Lower lobe of right lung (tissue), 2 donors: ENCODE results near the gene COPS3. TPM values are rescaled to one million over a fixed set of nuclear protein-coding genes. Genes with fewer than 3 reads are reported as not detected.
A peak's percentile ranks its signal among the peaks of the same experiment; 100 is the strongest.

Experiments used
- ATAC-seq, 2 donors: fragments of 200-7000 bp; cut with Tn5 transposase; one replicate each; pipeline ENCODE4 v1.9.1; 2020 to 2022; ENCODE audit warnings: mild to moderate bottlenecking in 2 of 2, moderate library complexity in 2 of 2
- DNase-seq: peaks from one replicate; pipeline ENCODE4 v3.0.0-alpha.2; 2020
- H3K27ac ChIP-seq: fragments of 200-600 bp; one replicate; pipeline ENCODE4 v1.8.0; 2022
- H3K27me3 ChIP-seq: fragments of 200-600 bp; one replicate; pipeline ENCODE4 v1.8.0; 2022; ENCODE audit warnings: low read depth
- H3K36me3 ChIP-seq: fragments of 200-600 bp; one replicate; pipeline ENCODE4 v1.8.0; 2022; ENCODE audit warnings: mild to moderate bottlenecking
- H3K4me1 ChIP-seq: fragments of 200-600 bp; one replicate; pipeline ENCODE4 v1.8.0; 2022
- H3K4me3 ChIP-seq: fragments of 200-600 bp; one replicate; pipeline ENCODE4 v1.8.0; 2022; ENCODE audit warnings: mild to moderate bottlenecking
- H3K9me3 ChIP-seq: fragments of 200-600 bp; one replicate; pipeline ENCODE4 v1.8.0; 2022
- CTCF ChIP-seq: fragments of 200-600 bp; IDR thresholded peaks from one replicate; pipeline ENCODE4 v1.8.0; 2022; ENCODE audit warnings: antibody characterized with exemption, mild to moderate bottlenecking
- intact Hi-C: fragments of 100-400 bp; cut with DNase I; formaldehyde crosslinking; loops from one replicate; pipeline ENCODE4 v1.11.0; 2022
- total RNA-seq: library from RNA; stranded (reverse); fragmentation: NEBNext Ultra II Directional; extraction: Animal tissue kit (Norgen Biotek cat#: 25700); gene quantifications from one replicate; pipeline ENCODE4 v1.2.1, GENCODE V29; 2021
- donor health status: DM: no; HTN: yes; CAD: no; lungs with severe emphysema.

Gene COPS3
- total RNA-seq, 1 donor from 2014 or later = 50.1 TPM

GRCh38 chr17:17315142-17315821, 34.2 kb upstream of the COPS3 start:
- no peak for TF ChIP-seq CTCF
- Histone ChIP-seq H3K27ac (no peak overlapping the region), H3K36me3 (no peaks in the 10 kb centered on the region), H3K4me3 (no peak overlapping the region), H3K4me1 (no peaks in the 10 kb centered on the region), H3K27me3 (no peaks in the 10 kb centered on the region), H3K9me3 (no peaks in the 10 kb centered on the region)
- intact Hi-C loops = no loop called here
- DNase-seq (peak; percentile 25), ATAC-seq (no peak)

GRCh38 chr17:17314501-17315071, 33.5 kb upstream of the COPS3 start:
- intact Hi-C loops = no loop called here
- Histone ChIP-seq H3K4me1 (no peaks in the 10 kb centered on the region), H3K27ac (no peak overlapping the region), H3K36me3 (no peaks in the 10 kb centered on the region), H3K9me3 (no peaks in the 10 kb centered on the region), H3K4me3 (no peak overlapping the region), H3K27me3 (no peaks in the 10 kb centered on the region)
- no peak for TF ChIP-seq CTCF
- peak; percentile 5 for DNase-seq
- ATAC-seq = no peak

- H3K27ac ChIP-seq = no peak overlapping the region
- peak; percentile 53 for TF ChIP-seq CTCF
- no peaks in the 10 kb centered on the region for H3K9me3 ChIP-seq
- peak; percentile 68 for DNase-seq
- H3K36me3 ChIP-seq = no peaks in the 10 kb centered on the region
- peak; percentile 82 to 93 for ATAC-seq
- no peaks in the 10 kb centered on the region for H3K4me1 ChIP-seq
- no peak overlapping the region for H3K4me3 ChIP-seq
- H3K27me3 ChIP-seq = no peaks in the 10 kb centered on the region
- intact Hi-C loops = no loop called here
Measured at GRCh38 chr17:17313350-17313991, 32.4 kb upstream of the COPS3 start.

DNA sequence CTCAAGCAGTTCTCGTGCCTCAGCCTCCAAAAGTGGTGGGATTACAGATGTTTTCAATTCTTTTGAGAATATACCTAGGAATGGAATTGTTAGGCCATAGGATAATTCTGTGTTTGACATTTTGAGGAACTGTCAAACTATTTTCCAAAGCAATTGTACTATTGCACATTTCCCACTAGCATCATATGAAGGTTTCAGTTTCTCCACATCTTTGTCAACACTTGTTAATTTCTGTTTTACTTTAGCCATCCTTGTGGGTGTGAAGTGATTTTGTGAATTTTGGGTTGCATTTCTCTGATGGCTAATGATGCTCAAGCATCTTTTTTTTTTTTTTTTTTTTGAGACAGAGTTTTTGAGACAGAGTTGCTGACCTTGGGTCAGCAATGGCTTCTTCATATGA, 28.3 kb upstream of the COPS3 start:
- peaks cover 8% of the 10 kb centered on the region for H3K4me1 ChIP-seq
- no peak overlapping the region for H3K27ac ChIP-seq
- H3K9me3 ChIP-seq = no peaks in the 10 kb centered on the region
- DNase-seq (no peak), ATAC-seq (no peak)
- H3K36me3 ChIP-seq = no peaks in the 10 kb centered on the region
- H3K4me3 ChIP-seq = no peak overlapping the region
- intact Hi-C loops = no loop called here
- H3K27me3 ChIP-seq = no peaks in the 10 kb centered on the region
- TF ChIP-seq CTCF = no peak

DNA sequence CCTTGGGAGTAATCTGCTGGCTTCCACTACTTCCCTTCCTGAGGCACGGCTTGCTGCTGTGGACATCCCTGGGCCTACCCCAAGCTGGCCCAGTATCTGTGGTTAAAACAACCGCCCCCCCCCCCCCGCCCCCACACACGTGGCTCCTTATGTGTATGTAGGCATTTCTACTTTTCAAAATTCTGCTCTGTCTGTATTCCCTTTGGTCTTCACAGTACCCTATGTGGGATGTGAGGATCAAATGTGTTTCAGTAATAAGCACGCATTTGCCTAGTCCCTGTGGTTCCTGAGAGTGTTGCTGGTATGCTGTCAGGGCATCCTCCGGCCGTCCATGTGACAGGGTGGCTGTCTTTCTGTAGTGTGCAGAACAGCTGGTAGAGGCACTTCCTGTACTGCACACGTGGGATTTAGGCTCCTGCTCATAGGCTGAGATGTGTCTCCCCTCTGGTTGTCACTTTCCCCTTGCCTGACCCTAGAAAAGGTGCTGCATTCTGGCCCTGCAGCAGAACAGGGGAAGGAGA, 24.3 kb upstream of the COPS3 start:
- Histone ChIP-seq H3K4me3 (no peak overlapping the region), H3K4me1 (peaks cover 32% of the 10 kb centered on the region), H3K27me3 (no peaks in the 10 kb centered on the region), H3K9me3 (no peaks in the 10 kb centered on the region), H3K27ac (no peak overlapping the region), H3K36me3 (no peaks in the 10 kb centered on the region)
- ATAC-seq = peak; percentile 28 to 62
- no peak for TF ChIP-seq CTCF
- DNase-seq = no peak
- intact Hi-C loops = no loop called here
